Spleen (tissue), 7 donors: ENCODE measurements around the gene RPL13A.

Source experiments
- CTCF ChIP-seq, 11 experiments: fragments of 200-600 bp in 7 of 11; fragments of 450-650 bp in 4 of 11; sonication (generic) in 4 of 11; IDR thresholded peaks in 8 of 11; conservative IDR thresholded peaks in 3 of 11; 1 replicate in 7 of 11; 2 replicates in 4 of 11; pipeline versions ENCODE4 v1.4.0 to v1.8.0; 2016 to 2021; ENCODE audit warnings: antibody characterized with exemption in 11 of 11, inconsistent platforms in 4 of 11, mild to moderate bottlenecking in 1 of 11
- POLR2A ChIP-seq, 3 donors: fragments of 450-650 bp; IDR thresholded peaks; one replicate each; pipeline ENCODE4 v1.5.1; 2017; ENCODE audit warnings: antibody characterized with exemption in 3 of 3, mild to moderate bottlenecking in 1 of 3
- donor health status: DM: no; HTN: no; CAD: no; lungs with moderate emphysema.
- donor health status: DM: no; HTN: no; CAD: no.
- donor health status: DM: no; HTN: no; CAD: no.

- TF ChIP-seq CTCF (IDR thresholded peaks at IDR 0.05 in 8 of 11, conservative IDR thresholded peaks at IDR 0.05 in 3 of 11) = no peak
- no peak for TF ChIP-seq POLR2A (IDR thresholded peaks at IDR 0.05)
These were observed 39.6 kb upstream of the RPL13A start for GRCh38 chr19:49447485-49448431.
